Measurements from ENCODE around the gene SUGP1. TPM values are rescaled to one million over a fixed set of nuclear protein-coding genes. Genes with fewer than 3 reads are reported as not detected.

Gene SUGP1
- total and polyA plus RNA-seq, 4 donors: 11.2 to 18.9 (median 14.8) TPM

DNA sequence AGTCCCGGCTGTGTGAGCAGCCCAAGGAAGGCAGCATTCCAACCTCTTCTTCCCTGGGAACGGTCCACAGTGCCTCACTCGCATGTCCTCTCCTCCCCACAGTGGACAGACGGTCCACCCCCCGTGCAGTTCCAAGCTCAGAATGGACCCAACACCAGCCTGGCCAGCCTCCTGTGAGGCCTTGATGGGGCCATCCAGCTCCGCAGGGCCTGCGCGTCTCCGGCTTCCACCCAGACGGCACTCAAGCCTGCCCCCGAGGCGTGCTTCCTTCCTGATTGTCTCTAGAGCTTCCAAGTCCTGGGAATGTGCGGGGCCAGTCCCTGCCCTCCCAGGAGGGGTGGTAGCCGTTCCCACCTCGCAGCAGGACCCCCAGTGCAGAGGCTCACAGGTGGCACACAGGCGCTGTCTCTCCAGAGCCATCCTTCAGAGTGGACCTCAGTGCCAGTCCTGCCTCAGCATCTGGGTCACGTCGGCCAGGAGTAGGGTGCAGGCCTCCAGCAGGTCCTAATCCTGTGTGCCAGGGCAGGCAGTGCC, 35.4 kb upstream of the SUGP1 start:
- WGBS: 92% methylated on average over 18 of the region's 18 CpGs
- no peaks in the 10 kb centered on the region for H3K4me1 ChIP-seq (ENCODE audit: control insufficient read depth in 4 of 4, insufficient read depth in 4 of 4, low read length in 3 of 4)
- H3K27ac ChIP-seq (ENCODE audit: low read depth in 1 of 2, low read length in 2 of 2): no peak overlapping the region
- peaks cover 34 to 63% (median 40%) of the 10 kb centered on the region in 4 donors for H3K36me3 ChIP-seq (ENCODE audit: control insufficient read depth in 4 of 4, insufficient read depth in 3 of 4, low read depth in 1 of 4, low read length in 3 of 4)
- no peaks in the 10 kb centered on the region for H3K27me3 ChIP-seq (ENCODE audit: control insufficient read depth in 4 of 4, insufficient read depth in 4 of 4, low read length in 3 of 4)
- no peak for TF ChIP-seq RXRA (IDR thresholded peaks at IDR 0.05)
- TF ChIP-seq, protein P1, sequence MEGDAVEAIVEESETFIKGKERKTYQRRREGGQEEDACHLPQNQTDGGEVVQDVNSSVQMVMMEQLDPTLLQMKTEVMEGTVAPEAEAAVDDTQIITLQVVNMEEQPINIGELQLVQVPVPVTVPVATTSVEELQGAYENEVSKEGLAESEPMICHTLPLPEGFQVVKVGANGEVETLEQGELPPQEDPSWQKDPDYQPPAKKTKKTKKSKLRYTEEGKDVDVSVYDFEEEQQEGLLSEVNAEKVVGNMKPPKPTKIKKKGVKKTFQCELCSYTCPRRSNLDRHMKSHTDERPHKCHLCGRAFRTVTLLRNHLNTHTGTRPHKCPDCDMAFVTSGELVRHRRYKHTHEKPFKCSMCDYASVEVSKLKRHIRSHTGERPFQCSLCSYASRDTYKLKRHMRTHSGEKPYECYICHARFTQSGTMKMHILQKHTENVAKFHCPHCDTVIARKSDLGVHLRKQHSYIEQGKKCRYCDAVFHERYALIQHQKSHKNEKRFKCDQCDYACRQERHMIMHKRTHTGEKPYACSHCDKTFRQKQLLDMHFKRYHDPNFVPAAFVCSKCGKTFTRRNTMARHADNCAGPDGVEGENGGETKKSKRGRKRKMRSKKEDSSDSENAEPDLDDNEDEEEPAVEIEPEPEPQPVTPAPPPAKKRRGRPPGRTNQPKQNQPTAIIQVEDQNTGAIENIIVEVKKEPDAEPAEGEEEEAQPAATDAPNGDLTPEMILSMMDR (IDR thresholded peaks at IDR 0.05; ENCODE audit: low read depth, low read length, missing input control): no peak
- no peak for TF ChIP-seq TAF1 (conservative IDR thresholded peaks at IDR 0.05)
- TF ChIP-seq, protein P2, sequence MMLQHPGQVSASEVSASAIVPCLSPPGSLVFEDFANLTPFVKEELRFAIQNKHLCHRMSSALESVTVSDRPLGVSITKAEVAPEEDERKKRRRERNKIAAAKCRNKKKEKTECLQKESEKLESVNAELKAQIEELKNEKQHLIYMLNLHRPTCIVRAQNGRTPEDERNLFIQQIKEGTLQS (IDR thresholded peaks at IDR 0.05): no peak
- no peak for TF ChIP-seq NR2F2 (IDR thresholded peaks at IDR 0.05)
- no peak for TF ChIP-seq GABPA (IDR thresholded peaks at IDR 0.05 in 1 of 2, conservative IDR thresholded peaks at IDR 0.05 in 1 of 2)
- TF ChIP-seq, protein P3, sequence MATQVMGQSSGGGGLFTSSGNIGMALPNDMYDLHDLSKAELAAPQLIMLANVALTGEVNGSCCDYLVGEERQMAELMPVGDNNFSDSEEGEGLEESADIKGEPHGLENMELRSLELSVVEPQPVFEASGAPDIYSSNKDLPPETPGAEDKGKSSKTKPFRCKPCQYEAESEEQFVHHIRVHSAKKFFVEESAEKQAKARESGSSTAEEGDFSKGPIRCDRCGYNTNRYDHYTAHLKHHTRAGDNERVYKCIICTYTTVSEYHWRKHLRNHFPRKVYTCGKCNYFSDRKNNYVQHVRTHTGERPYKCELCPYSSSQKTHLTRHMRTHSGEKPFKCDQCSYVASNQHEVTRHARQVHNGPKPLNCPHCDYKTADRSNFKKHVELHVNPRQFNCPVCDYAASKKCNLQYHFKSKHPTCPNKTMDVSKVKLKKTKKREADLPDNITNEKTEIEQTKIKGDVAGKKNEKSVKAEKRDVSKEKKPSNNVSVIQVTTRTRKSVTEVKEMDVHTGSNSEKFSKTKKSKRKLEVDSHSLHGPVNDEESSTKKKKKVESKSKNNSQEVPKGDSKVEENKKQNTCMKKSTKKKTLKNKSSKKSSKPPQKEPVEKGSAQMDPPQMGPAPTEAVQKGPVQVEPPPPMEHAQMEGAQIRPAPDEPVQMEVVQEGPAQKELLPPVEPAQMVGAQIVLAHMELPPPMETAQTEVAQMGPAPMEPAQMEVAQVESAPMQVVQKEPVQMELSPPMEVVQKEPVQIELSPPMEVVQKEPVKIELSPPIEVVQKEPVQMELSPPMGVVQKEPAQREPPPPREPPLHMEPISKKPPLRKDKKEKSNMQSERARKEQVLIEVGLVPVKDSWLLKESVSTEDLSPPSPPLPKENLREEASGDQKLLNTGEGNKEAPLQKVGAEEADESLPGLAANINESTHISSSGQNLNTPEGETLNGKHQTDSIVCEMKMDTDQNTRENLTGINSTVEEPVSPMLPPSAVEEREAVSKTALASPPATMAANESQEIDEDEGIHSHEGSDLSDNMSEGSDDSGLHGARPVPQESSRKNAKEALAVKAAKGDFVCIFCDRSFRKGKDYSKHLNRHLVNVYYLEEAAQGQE (IDR thresholded peaks at IDR 0.05): no peak
- TF ChIP-seq YY1 (IDR thresholded peaks at IDR 0.05): no peak
- TF ChIP-seq JUND (IDR thresholded peaks at IDR 0.05): no peak
- TF ChIP-seq HNF4A (conservative IDR thresholded peaks at IDR 0.05): no peak
- H3K9me3 ChIP-seq (ENCODE audit: control insufficient read depth in 4 of 4, low read length in 3 of 4): no peaks in the 10 kb centered on the region
- H3K9ac ChIP-seq (ENCODE audit: low read depth in 1 of 2, low read length in 2 of 2): no peak overlapping the region
- DNase-seq (ENCODE audit: low spot score): no peak
- H3K4me3 ChIP-seq (ENCODE audit: low read depth in 1 of 3, low read length in 3 of 3): no peak overlapping the region

DNA sequence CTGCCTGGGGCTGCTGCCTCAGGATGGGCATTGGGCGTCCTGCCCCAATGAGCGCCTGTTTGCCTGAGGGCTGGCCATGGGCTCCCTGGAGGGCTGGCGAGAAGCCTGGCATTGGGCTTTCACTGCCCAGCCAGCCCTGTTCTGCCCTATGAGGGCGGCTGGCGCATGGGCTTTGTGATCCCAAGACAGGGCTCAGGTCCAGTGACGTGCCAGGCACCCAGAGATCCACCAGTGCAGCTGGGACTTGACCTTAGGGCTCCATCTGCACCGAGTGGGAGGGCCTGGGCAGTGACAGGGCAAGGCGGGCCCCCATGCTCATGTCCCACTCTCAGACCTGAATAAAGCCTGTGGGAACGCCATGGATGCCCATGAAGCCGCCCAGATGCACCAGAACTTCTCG, 34.6 kb upstream of the SUGP1 start:
- Histone ChIP-seq H3K27me3 (ENCODE audit: control insufficient read depth in 4 of 4, insufficient read depth in 4 of 4, low read length in 3 of 4) (no peaks in the 10 kb centered on the region), H3K9ac (ENCODE audit: low read depth in 1 of 2, low read length in 2 of 2) (no peak overlapping the region), H3K9me3 (ENCODE audit: control insufficient read depth in 4 of 4, low read length in 3 of 4) (no peaks in the 10 kb centered on the region), H3K4me3 (ENCODE audit: low read depth in 1 of 3, low read length in 3 of 3) (no peak overlapping the region), H3K36me3 (ENCODE audit: control insufficient read depth in 4 of 4, insufficient read depth in 3 of 4, low read depth in 1 of 4, low read length in 3 of 4) (peaks cover 34 to 63% (median 40%) of the 10 kb centered on the region in 4 donors), H3K4me1 (ENCODE audit: control insufficient read depth in 4 of 4, insufficient read depth in 4 of 4, low read length in 3 of 4) (no peaks in the 10 kb centered on the region), H3K27ac (ENCODE audit: low read depth in 1 of 2, low read length in 2 of 2) (no peak overlapping the region)
- TF ChIP-seq YY1 (IDR thresholded peaks at IDR 0.05) (no peak), EGR1 (IDR thresholded peaks at IDR 0.05; ENCODE audit: low read depth in 2 of 2) (no peak), JUND (IDR thresholded peaks at IDR 0.05) (no peak), HNF4G (IDR thresholded peaks at IDR 0.05) (no peak)
- 96% methylated on average over 11 of the region's 11 CpGs for WGBS
- DNase-seq (ENCODE audit: low spot score): no peak

DNA sequence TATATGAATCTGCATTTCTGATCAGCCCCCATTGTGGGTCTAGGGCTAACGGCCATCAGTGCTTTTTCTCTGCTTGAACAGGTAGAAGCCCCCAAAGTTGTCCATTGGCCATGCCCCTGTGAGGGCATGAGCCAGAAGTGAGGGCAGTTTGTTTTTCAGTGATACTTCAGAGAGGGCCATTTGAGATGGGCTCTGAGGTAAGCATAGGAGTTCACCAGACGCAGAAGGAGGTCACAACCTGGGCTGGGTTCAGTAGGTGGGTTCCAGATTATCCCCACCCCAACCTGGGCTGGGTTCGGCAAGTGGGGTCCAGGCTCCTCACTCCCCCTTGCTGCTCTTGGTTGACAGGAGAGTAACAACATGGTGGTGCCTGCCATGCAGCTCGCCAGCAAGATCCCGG, 33.7 kb upstream of the SUGP1 start:
- WGBS: 97% methylated on average over 5 of the region's 5 CpGs
- Histone ChIP-seq H3K4me1 (ENCODE audit: control insufficient read depth in 4 of 4, insufficient read depth in 4 of 4, low read length in 3 of 4) (no peaks in the 10 kb centered on the region), H3K4me3 (ENCODE audit: low read depth in 1 of 3, low read length in 3 of 3) (no peak overlapping the region), H3K27ac (ENCODE audit: low read depth in 1 of 2, low read length in 2 of 2) (no peak overlapping the region), H3K9ac (ENCODE audit: low read depth in 1 of 2, low read length in 2 of 2) (no peak overlapping the region), H3K27me3 (ENCODE audit: control insufficient read depth in 4 of 4, insufficient read depth in 4 of 4, low read length in 3 of 4) (no peaks in the 10 kb centered on the region), H3K36me3 (ENCODE audit: control insufficient read depth in 4 of 4, insufficient read depth in 3 of 4, low read depth in 1 of 4, low read length in 3 of 4) (peaks cover 34 to 71% (median 45%) of the 10 kb centered on the region in 4 donors), H3K9me3 (ENCODE audit: control insufficient read depth in 4 of 4, low read length in 3 of 4) (no peaks in the 10 kb centered on the region)
- DNase-seq (ENCODE audit: low spot score): no peak
- TF ChIP-seq TAF1 (conservative IDR thresholded peaks at IDR 0.05) (no peak), HNF4A (conservative IDR thresholded peaks at IDR 0.05) (no peak), FOXA2 (IDR thresholded peaks at IDR 0.05) (no peak), YY1 (IDR thresholded peaks at IDR 0.05) (no peak), RAD21 (IDR thresholded peaks at IDR 0.05) (no peak), HNF4G (IDR thresholded peaks at IDR 0.05) (no peak), EGR1 (IDR thresholded peaks at IDR 0.05; ENCODE audit: low read depth in 2 of 2) (no peak), JUND (IDR thresholded peaks at IDR 0.05) (no peak), GABPA (IDR thresholded peaks at IDR 0.05 in 1 of 2, conservative IDR thresholded peaks at IDR 0.05 in 1 of 2) (no peak), NR2F2 (IDR thresholded peaks at IDR 0.05) (no peak), SP1 (IDR thresholded peaks at IDR 0.05) (no peak), FOXA1 (IDR thresholded peaks at IDR 0.05) (no peak)
- TF ChIP-seq, protein P2 (IDR thresholded peaks at IDR 0.05): no peak
- TF ChIP-seq, protein P1 (IDR thresholded peaks at IDR 0.05; ENCODE audit: low read depth, low read length, missing input control): no peak
- TF ChIP-seq, protein P4, sequence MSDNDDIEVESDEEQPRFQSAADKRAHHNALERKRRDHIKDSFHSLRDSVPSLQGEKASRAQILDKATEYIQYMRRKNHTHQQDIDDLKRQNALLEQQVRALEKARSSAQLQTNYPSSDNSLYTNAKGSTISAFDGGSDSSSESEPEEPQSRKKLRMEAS (IDR thresholded peaks at IDR 0.05): no peak
